ENCODE measurements around the gene COL4A2. TPM values are rescaled to one million over a fixed set of nuclear protein-coding genes. Genes with fewer than 3 reads are reported as not detected.
A peak's percentile ranks its signal among the peaks of the same experiment; 100 is the strongest.

The COL4A2 gene
- total RNA-seq, 1 experiment from 2014 or later: 38.4 TPM

DNA sequence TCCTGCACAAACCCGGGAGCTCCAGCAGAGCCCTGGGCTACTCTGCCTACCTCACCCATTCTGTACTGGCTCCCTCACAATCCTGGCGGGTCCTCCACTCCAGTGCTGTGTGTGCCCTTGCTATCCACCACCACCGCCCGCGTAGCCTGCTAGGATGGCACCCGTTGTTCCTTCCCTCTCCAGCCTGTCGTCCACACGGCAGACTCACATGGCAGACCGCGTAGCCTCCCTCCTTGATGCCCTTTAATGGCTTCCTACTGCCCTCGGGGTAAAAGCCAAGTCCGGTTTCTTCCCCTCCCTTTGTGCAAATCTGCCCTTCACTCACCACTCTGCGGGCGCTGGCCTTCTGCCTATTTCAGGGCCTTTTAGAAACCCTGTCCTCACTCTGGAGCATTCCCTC, 147.9 kb downstream of the COL4A2 start:
- DNase-seq (ENCODE audit: low spot score): no peak

DNA sequence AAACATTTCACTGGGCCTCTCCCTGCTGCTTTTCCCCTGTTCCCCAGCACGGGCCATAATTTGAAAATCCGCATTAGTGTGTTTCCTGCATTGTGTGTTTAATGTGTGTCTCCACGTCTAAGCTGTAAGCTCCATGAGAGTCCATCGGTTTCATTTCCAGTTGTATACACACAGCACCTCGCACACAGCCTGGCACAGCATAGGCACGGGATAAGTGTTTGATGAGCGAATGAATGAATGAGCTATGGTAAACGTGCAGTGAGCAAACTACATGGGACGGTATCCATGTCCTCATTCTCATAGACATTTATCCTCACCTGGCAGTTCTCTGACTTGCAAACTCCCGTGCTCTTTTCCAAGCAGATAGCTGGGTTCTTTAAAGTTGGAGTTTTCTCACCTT, 148.4 kb downstream of the COL4A2 start:
- no peak for DNase-seq (ENCODE audit: low spot score)

DNA sequence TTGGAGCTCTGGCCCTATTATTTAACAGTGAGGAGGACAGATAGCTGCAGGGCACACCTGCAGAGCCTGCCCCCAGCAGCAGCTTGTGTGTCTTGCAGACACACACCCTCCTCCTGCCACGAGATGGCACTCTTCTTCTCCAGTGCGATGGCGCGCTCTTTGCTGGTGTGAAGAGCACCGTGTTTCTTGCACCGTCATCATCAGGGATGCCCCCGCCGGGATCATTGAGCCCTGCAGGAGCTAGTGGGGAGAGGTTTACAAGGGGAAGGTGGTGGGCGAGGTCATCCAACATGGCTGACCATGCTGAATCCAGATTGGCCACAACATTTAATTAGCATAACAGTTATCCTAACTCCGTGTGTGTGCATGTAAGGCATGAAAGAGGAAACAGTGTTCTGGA, 148.9 kb downstream of the COL4A2 start:
- DNase-seq (ENCODE audit: low spot score): peak; percentile 91

DNA sequence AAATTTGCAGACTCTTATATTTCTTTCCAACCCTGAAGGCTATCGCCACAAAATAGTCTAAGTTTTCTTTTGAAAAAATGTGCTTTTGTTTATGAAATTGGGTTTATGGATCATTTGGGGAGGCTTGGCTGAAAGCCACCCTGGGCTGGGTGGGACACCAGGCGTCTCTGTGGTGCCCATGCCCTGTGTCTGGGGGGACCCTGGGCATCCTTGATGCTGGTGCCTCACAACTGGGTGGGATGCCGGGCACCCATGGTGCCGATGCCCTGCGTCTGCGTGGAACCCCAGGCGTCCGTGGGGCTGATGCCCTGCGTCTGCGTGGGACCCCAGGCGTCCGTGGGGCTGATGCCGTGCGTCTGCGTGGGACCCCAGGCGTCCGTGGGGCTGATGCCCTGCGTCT, 149.5 kb downstream of the COL4A2 start:
- DNase-seq (ENCODE audit: low spot score): no peak

DNA sequence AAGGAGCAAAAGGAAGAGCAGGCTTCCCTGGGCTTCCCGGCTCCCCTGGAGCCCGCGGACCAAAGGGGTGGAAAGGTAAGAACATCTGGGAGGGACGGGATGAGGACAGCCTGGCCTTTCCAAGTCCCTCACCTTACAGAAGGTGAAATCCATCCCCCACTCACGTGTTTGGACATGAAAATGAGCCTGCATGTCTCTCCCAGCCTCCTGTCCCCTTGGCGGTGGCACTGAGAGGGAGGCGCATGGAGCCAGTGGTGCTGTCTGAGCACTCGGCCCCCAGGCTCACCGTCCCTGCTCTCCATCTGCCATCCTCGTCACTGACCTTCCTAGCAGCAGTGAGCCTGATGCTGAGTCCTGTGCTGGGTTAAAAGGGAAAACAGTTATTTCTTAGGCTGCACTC, 150.3 kb downstream of the COL4A2 start:
- no peak for DNase-seq (ENCODE audit: low spot score)

DNA sequence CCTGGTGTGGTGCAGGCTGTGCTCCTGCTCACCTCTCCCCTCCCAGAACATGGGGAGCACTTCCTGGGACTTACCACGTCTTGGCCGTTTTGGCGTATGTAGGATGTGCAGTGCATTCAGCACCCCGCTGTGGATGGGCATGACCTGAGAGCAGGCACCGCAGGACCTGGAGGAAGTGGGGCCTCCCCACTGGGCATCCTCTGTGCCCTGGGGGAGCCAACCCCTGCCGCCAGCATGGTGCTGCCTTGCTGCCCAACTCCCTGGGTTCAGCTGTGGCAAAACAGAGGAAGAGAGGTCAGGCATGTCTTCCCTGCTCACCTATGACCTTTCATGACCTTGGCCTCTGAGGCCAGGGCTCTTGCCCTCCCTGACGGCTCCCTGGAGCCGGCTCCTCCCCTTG, 150.9 kb downstream of the COL4A2 start:
- DNase-seq (ENCODE audit: low spot score): no peak

DNA sequence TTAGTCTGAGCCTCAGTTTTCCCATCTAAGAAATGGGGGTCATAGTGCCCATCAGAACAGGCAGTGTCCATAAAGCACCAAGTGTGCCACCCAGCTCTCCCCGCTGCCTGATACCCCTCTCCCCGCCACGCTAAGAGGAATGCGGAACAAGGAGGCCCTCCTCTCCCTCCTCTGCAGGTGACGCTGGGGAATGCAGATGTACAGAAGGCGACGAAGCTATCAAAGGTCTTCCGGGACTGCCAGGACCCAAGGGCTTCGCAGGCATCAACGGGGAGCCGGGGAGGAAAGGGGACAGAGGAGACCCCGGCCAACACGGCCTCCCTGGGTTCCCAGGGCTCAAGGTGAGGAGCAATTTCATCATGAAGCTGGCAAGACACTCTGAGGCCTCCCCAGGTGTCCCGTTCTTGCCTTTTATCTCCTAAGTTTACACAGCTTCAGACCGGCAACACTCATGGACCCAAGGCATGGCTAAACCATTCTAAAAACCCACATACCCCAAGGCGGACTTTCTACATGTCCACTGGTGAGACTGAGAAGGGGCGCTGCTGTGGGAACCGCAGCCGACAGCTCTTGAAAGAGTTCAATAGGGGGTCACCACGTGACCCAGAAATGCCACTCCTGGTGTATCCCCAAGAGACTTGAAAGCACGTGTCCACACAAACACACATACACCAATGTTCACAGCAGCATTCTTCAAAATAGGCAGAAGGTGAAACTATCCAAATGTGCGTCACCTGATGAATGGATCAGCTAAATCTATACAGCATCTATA, 151.7 kb downstream of the COL4A2 start:
- DNase-seq (ENCODE audit: low spot score): no peak

DNA sequence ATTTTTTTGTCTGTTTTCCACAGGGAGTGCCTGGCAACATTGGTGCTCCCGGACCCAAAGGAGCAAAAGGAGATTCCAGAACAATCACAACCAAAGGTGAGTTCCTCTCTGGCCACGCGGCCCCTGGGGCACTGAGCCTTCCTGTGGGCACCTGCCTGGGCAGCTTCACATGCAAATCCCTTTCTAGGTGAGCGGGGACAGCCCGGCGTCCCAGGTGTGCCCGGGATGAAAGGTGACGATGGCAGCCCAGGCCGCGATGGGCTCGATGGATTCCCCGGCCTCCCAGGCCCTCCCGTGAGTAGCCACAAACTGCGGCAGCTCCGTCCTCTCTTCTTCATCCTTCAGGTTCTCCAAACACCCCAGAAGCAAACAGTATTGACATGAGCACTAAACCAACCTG, 155.0 kb downstream of the COL4A2 start:
- no peak for DNase-seq (ENCODE audit: low spot score)

DNA sequence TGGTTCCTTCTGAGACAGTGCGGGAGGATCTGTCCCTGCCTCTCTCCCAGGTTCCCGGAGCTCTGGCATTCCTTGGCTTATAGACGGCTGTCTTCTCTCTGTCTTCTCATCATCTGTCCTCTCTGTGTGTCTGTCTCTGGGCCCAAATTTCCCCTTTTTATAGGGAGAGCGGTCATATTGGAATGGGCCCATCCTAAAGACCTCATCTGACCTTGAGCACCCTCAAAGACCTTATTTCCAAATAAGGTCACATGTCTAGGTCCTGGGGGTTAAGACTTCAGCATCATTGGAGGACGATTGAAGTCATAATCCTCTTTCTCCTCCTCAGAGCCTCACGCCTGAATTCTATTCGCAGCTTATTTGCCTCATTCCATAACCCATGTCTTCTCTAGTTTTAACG, 156.1 kb downstream of the COL4A2 start:
- no peak for DNase-seq (ENCODE audit: low spot score)

DNA sequence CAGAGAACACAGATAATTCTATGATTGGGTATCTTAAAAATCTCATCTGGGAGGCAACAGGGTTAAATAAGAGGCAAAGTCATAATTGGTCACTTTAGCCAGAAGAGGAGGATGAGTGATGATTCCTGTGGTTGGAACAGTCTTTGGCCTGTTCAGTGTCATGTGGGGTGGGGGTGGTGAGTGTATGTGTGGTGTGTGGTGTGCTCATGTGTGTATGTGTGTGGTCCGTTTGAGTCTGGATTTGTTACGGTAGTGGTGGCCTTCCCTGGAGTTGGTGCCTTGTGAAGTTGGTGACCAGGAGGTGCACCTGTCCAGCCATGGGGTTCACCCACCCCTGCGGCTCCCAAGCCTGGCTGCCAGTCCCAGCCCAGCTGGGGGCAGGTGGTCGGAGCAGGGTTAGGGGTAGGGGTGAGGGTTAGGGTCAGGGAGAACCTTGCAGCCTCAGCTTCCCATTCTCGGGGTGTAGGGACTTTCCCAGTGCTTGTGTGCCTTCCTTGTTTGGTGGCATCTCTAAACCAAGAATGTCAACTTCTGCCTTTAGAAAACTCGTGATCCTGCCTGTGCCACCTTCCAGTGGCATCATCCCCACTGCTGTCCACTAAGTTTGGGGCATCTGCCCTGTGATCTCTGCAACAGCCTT, 156.9 kb downstream of the COL4A2 start:
- no peak for DNase-seq (ENCODE audit: low spot score)

DNA sequence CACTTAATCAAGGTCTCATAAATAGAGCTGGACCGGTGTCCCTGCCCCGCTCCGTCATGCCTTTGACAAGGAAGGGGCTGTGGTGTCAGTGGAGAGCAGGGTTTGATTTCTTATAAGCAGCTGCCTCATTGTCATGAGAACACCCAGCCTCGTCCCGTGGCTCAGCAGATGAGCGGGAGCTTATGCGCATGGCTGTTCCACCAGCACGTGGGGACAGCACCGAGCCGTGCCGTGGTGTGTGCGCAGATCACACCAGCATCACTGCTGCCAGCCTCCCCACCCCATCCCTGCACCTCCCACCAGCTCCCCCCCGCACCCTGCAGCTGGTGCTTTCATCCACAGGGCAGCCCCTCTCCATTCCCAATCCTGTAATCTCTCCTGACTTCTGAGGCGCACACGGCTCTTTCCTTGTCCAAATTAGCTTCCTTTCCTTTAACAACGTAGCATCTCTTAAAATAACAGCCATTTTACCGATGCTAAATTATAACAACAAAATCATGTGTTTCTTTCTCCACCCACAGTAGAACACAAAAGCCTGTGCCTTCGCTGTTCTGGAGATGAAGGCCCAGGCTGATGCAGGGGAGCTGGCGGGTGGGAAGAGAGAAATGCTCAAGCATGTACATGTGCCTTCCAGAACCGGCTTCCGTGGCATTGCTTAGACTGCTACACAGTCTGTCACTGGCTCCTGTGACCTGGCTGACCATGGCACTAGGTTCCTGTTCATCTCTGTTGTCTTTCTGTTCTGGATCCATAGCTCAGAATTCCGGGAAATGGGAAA, 157.7 kb downstream of the COL4A2 start:
- DNase-seq (ENCODE audit: low spot score): no peak

DNA sequence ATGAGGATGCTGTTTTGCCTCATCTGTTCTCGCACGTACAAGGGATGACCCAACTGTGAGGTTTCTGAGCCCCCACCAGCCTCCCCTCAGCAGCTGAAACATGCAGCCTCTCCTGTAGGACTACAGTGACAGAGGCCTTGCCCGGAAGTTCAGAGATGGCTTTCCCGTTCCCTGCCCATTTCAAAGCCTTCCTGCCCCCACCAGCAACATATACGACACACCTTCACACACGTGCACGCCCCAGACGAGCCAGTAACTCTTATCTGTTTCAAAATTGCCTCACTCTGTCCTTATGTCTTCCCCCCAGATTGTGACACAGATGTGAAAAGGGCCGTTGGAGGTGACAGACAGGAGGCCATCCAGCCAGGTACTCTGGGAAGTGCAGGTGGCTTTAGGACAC, 158.6 kb downstream of the COL4A2 start:
- DNase-seq (ENCODE audit: low spot score): no peak

DNA sequence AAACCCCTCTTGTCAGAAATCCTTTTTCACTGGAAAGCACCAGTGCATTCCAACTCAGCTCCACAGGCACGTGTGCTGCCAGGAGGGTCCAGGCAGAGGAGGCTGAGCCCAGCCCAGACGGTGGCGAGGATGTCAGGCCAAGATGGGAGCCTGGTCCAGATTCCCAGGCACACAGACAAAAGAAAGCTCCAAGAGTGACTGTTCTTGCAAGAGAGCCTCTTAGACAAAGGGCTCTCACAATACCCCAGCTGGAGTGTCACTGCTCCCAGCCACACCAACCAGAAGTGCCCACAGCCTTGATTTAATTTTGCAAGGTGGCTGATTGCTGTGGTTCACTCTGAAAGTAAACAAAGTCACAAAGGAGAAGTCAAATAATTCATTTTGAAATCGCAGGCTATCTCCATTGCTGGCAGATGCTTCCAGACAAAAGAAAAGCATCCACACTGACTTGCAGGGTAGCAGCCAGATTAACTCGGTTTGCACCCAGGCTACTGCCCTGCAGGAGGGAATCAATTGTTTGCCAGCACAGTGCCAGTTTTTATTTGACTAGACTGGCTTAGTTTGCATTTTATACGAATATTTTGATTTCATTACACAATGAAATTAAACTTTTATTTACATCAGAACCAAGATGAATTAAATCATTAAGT, 159.3 kb downstream of the COL4A2 start:
- no peak for DNase-seq (ENCODE audit: low spot score)

DNA sequence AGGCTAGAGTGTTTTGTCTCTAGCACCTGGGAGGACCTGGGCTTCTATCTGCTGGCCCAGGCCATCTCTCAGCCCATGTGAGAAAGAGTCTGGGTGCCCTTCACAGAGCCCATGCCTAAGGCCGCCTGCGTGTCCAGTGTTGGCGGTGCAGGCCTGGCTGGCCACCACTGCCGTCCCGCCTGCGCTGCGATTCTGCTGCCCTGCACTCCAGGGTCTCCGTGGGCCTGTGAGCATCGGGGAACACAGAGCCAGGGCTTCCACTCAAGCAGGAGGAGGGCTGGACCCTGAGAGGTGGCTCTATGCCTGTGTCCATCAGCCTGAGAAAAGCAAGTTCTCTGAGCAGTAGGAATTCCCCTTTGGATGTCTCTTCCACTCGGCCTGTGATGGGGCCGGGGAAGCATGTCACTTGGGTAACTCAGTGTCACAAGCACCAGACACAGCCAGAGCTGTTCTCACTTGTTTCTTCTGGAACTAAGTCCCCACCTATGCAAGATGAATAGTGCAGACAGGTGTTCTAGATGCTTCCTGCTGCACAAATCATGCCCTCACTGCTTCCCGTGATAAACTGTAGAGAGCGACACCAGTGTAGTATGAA, 160.5 kb downstream of the COL4A2 start:
- DNase-seq (ENCODE audit: low spot score): no peak

DNA sequence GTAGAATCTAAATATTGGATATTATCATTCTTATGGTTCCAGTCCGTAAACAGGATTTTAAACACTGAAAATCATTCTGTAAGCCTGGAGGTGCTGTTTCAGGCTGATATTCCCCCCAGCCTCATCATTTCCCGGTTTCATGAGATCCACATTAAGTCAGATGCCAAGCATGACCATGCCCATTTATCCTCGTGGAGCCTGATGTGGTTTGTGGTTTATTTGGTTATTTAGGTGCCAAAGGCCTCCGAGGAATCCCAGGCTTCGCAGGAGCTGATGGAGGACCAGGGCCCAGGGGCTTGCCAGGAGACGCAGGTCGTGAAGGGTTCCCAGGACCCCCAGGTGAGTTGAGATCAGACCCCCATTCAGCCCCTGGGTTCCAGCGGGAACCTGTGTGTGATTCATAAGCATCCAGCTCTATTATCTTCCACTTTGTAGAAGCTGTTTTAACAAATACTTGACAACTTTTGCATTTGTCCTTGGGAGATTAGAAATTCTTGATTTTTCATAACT, 162.0 kb downstream of the COL4A2 start:
- no peak for DNase-seq (ENCODE audit: low spot score)

DNA sequence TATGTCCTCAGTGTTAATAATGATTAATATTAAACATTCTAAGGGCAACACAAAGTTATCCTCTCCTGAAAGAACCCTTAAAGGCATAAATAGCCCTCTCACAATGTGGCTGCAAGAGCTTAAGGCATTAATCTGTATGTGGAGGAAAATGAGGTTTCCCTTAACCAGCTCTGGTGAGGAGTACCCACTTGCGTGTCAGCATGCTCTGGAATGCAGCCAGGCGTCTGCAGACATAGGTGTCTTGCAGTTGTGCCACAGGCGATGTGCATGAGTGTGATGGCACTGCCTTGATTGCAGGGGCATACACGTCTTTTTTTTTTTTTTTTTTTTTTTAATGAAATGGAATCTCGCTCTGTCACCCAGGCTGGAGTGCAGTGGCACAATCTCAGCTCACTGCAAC, 162.5 kb downstream of the COL4A2 start:
- no peak for DNase-seq (ENCODE audit: low spot score)

DNA sequence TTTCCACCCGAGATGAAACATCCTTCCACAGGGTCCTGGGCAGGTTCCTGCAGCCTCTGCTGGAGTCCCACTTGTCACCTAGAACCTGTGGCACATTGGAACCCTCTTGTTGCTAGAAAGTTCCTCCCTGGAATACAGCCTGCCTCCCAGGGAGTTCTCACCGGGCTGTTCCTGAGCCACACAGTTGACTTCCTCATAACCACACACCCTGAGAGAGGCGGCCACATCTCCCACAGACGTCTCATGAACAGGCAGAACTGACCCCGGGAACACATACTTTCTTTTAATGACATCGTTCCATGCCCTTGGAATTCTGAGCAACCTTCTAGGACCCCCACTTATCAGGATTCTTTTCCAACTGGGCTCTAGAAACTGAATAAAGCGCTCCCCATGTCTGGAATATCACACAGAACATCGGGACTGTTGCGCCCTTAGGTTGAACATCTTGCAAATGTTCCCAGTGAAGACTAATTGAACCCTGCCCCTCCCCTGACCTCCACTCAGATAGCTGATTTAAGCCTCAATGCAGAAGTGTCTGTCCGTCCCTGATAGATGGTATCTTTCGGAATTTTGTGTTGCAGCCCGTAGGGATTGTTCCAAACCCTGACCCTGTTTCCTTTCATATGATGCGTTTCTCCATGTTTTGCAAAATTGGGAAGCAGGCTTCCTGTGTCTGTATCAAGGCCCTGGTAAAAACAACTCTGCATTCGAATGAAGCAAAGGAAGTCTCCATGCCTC, 163.4 kb downstream of the COL4A2 start:
- DNase-seq (ENCODE audit: low spot score): no peak

DNA sequence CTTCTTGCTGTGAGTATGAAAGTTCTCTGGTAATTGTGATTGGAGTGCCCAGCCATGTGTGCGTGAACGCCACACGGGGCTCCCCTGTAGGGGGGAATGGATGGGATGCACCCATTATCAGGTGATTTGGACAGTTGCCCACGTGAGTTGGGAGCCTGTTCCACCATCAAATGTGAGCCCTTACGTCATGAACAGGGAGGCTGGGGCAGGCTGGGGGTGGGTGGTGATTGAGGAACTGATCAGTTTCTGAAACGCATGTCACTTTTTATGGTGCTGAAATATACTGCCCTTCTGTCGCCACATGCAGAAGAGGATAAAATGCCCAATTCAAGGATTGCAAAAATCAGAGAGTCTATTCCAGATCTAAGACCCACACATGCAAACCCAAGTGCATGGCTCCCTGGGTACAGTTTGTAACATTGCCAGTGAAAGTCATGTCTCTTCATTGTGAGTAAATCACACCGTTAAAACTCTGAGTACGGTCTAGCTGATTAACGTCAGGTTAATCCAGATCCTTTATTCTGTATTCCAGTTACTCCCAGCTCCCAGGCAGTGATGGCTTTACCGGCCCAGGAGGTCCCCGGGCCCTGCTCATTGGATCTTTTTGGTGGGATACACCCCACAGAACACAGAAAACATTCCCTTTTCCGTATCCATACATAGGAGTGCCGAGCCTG, 164.2 kb downstream of the COL4A2 start:
- no peak for DNase-seq (ENCODE audit: low spot score)

DNA sequence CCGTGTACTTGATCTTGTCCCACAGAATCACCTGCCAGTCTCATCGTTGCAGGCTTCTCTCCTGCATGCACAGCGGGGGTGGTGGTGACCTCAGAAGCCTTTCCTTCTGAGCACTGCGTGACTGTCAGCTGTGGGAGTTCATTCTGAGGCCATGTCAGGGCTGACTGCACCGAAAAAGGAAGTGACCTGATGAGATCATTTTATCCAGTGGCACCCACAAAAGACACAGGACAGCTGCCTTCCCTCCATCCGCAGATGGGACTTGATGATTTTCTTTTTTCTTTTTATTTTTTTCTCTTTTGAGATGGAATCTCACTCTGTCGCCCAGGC, 164.7 kb downstream of the COL4A2 start:
- no peak for DNase-seq (ENCODE audit: low spot score)

DNA sequence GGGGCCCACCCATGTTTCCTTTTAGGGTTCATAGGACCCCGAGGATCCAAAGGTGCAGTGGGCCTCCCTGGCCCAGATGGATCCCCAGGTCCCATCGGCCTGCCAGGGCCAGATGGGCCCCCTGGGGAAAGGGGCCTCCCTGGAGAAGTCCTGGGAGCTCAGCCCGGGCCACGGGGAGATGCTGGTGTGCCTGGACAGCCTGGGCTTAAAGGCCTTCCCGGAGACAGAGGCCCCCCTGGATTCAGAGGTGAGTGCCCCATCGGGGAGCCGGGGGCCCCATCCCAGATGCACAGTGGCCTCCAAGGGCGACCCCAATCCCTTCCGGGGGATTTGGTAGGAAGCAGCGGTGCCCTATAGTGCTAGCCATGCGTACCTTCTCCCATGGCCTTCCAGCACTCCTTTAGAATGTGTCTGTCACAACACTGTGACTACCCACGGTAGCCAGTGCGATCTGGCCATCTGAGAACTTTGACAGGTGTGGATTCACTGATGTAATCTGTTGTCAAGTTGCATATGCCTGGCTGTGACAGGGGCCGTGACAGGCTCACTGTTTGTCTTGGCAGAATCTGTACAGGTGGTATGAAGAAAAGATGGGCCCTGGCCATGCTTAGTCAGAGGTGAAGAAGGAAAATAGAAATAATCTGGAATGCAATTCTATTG, 165.9 kb downstream of the COL4A2 start:
- no peak for DNase-seq (ENCODE audit: low spot score)
